IMR-90 (cell line): ENCODE data around the gene GGA2.

Experiments
- BHLHE40 ChIP-seq: fragments of 150-350 bp; IDR thresholded peaks from 2 replicates; pipeline ENCODE4 v1.6.1; 2016; ENCODE audit warnings: mild to moderate bottlenecking, low read depth, low read length
- CEBPB ChIP-seq: IDR thresholded peaks from 2 replicates; pipeline ENCODE4 v1.6.1; 2012; ENCODE audit warnings: low read depth, low read length, improper control_type of control experiment
- CTCF ChIP-seq: conservative IDR thresholded peaks from 2 replicates; pipeline ENCODE4 v1.5.1; 2012; ENCODE audit warnings: mild to moderate bottlenecking, low read depth, low read length, improper control_type of control experiment
- FOS ChIP-seq: fragments of 150-350 bp; IDR thresholded peaks from 2 replicates; pipeline ENCODE4 v1.6.1; 2016; ENCODE audit warnings: low read depth, low read length
- MAFK ChIP-seq: IDR thresholded peaks from 2 replicates; pipeline ENCODE4 v1.6.1; 2012; ENCODE audit warnings: low read depth, low read length, improper control_type of control experiment
- POLR2A ChIP-seq: IDR thresholded peaks from 2 replicates; pipeline ENCODE4 v1.6.1; 2012; ENCODE audit warnings: mild to moderate bottlenecking, low read depth, low read length
- USF2 ChIP-seq: fragments of 150-350 bp; IDR thresholded peaks from 2 replicates; pipeline ENCODE4 v1.6.1; 2017; ENCODE audit warnings: mild to moderate bottlenecking, antibody characterized with exemption, low read length, low read depth

GRCh38 chr16:23432176-23433128 is 77.8 kb downstream of the GGA2 start:
- TF ChIP-seq CEBPB = no peak
- TF ChIP-seq CTCF = peak; percentile 26; the same call in 1 of the 2 replicates
- TF ChIP-seq MAFK = no peak
- TF ChIP-seq BHLHE40 = no peak
- TF ChIP-seq FOS = no peak
- TF ChIP-seq USF2 = no peak
- TF ChIP-seq POLR2A = no peak
